GM21528 (cell line): ENCODE data around the gene WSCD2.

ENCODE experiments used
- ATAC-seq: cut with Tn5 transposase; IDR thresholded peaks from one replicate; pipeline ENCODE4 v1.9.1; 2021; ENCODE audit warnings: mild to moderate bottlenecking, moderate library complexity; ENCODE audit not compliant: unreplicated experiment, low FRiP score

WSCD2 gene

DNA sequence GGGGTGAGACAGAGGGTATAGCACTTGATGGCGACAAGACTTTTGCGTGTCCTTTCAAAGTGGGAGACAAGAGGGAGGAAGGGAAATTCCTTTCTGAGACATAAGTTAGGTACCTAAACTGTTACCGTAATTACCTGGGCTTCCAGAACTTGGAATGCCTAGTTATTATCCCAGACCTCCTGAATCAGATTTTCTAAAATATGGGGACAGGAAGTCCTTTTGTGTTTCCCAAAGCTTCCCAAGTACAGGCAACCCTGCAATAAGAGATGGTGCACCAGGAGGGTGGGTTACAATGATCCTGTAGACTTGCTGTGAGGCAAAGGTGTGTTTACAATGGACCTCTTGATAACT, 126.1 kb downstream of the WSCD2 start:
- no peak for ATAC-seq

DNA sequence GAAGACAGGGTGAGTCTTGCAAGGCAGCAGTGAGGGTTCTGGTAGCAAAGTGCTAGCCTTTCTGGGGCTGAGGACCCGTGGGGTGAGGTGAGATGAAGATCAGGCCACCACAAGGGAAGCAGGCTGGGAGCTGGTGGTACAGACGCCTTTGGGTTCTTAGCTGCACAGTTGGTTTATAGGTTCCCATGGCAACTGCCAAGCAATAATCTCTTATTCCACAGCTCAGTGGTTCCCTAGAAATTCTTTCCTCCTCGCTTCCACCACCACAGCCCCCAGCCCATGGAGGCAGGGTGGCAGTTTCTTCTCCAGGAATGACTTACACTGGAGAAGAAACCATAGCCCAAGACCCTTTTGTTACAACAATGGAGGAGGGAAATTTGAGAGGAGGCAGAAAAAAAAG, 127.9 kb downstream of the WSCD2 start:
- no peak for ATAC-seq

DNA sequence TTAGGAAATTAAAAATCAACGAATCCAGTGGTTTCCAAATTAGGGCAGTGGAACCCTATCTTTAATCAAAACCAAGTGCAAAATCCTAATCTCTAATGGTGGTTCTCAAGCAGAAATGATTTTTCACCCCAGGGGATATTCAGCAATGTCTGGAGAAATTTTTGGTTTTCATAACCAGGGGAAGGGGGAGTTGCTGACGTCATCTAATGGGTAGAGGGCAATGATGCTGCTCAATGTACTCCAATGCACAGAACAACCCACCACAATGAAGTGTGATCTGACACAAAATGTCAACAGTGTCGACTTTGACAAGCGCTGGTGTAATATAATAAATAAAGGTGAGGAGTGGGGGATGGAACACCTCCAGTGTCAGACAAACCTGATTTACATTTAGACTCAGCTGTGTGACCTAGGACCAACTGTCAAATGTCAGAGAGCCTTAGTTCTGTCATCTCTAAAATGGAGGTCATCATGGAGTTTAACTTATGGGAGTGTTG, 128.6 kb downstream of the WSCD2 start:
- ATAC-seq, result no peak

DNA sequence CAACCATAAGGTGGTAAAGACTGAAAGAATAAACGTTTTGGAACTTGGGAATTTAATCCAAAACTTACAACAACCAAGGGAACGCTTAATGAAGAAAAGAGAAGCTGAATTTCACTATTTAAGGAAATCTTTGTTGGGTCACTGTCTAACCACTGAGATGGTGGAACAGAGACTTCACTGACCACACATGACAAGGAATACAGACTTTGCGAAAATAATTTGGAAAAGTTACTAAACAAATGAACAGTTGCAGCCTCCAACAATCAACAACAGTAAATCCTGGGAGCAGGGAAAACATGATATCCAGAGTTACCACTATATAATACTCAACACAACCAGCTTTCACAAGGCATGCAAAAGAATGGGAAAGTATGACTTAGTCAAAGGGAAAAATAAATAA, 131.0 kb downstream of the WSCD2 start:
- ATAC-seq, result no peak

DNA sequence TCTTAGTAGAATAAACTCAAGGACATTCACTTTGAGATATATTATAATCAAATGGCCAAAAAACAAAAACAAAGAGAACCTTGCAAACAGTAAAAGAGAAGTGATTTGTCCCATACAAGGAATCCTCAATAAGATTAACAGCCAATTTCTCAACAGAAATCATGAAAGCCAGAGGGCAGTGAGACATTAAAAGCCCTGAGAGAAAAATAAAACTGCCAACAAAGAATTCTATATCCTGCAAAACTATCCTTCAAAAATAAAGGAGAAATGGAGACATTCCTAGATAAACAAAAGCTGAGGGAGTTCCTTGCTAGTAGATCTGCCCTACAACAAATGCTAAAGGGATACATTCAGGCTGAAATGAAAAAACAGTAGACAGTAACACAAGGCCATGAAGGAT, 131.9 kb downstream of the WSCD2 start:
- no peak for ATAC-seq

DNA sequence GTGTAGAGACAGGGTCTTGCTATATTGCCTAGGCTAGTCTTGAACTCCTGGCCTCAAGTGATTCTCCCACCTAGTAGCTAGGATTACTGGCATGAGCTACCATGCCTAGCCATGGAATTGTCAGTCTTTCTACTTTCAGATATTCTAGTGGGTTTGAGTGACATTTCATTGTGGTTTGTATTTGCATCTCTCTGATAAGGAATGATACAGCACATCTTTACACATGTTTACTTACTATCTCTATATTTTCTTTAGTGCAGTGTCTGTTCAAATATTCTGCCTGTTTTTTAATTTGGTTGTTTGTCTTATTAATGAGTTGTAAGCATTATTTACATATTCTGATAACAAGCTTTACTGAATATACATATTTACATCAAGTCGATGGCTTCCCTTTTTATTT, 136.4 kb downstream of the WSCD2 start:
- ATAC-seq, result no peak

DNA sequence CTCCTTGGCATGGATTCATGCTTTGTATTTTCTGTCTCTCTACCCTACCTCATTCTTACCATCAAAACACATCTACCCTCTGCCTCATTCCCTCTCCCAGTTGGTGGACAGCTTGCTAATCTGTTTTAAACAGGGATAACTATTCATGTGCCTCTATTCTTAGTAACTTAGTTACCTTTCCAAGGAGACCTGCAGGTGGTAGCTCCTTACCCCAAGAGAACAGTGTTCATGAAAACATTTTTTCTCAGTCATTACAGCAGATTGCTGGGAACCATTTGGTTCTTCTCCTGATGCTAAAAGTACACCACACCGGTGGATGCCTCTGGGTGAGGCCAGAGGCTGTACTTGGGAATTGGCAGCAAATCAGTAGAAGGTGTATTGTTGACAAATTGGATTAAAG, 137.0 kb downstream of the WSCD2 start:
- ATAC-seq, result no peak

DNA sequence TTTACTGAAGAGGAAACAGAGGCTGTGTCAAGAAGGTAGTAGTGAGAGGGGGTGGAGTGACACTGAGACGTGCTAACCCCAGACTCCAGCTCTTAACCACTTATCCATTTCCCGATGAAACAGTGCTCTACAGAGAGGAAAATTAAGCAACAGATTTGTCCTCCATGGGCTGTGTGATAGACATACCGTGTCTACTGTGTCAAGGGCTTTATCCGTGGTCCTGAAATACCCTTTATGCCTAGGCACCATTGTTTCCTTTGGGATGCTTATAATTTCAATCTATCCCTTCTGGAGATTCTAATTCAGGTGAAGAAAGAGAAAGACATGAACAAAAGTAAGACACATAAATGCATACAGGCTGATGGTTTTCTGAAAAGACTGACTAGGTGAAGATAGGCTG, 138.4 kb downstream of the WSCD2 start:
- no peak for ATAC-seq

DNA sequence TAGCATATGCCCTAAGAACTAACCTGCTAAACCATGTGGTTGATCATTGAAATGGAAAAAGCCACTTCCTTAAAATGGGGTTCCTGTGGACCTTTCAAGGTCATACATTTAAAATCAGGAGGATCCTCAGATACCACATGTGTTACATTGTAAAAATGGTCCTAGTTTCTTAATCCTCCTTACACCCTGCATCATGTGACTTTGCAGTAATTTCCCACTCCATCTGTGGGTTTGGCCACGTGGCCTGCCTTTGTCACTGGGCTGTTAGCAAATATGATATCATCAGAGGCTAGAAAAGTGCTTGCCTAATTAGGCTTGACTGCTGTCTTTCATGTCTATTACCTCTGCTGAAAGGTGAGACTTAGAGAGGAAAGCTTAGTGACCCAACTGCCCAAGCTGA, 139.3 kb downstream of the WSCD2 start:
- ATAC-seq, result no peak

DNA sequence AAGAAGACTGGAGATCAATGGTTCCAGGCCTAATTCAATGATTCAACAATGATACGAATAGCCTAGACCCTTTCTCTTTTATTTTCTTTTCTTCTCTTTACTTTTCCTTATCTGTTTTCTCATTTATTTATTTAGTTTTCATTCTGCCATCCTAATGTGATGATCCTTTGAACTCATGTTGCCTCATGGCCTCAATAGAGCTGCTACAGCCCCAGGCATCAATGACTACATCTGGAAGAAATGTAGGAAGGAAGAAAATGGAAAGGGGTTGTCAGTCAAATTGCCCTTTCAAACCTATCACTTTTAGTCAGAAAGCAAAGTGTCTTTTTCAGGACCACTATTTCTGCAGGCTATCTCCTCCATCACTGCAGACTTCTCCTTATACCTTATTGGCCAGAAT, 140.1 kb downstream of the WSCD2 start:
- no peak for ATAC-seq

DNA sequence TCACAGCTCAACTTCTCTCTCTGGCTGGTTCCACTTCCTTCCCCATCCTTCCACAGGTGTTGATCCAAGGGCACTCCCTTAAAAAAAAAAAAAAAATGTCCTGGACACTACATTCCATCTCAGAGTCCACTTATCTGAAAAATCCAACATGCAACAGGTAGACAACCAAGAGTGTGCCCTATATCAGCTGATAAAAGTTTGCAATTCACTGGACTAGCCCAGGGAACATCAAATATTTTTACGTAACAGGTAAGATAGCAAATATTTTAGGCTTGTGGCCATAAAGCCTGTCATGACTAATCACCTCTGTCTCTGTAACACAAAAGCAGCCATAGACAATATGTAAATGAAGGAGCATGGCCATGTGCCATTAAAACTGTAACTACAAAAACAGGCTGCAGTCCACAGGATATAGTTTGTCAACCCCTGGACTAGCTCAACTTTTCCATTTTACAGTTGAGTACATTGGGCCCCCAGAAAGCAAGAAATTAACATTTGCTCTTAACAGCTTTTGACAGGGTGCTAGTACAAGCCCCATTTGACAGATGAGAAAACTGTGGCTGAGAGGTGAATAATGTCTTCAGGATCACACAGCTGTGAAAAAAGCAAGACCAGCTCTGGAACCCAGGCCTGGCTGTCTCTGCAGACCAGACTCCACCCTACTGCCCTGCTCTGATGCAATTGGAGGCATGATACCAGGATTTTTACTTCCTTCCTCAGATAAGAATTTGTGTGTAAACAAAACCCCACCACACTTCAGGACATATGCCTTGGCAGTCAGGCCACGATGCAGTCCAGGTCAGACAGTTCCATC, 141.2 kb downstream of the WSCD2 start:
- ATAC-seq, result no peak

DNA sequence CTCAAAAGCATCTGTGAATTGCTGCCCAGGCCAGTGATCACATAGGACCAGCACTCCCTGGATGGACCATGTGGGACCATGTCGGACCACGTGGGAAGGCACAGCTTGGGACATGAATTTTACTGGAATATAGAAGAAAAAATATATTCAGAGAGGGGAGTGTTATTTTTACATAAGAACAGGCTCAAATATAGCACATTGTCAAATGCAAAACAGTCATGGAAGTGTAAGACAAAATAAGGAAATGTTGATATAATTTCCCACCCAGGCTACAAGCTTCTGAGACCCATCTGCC, 141.7 kb downstream of the WSCD2 start:
- no peak for ATAC-seq

DNA sequence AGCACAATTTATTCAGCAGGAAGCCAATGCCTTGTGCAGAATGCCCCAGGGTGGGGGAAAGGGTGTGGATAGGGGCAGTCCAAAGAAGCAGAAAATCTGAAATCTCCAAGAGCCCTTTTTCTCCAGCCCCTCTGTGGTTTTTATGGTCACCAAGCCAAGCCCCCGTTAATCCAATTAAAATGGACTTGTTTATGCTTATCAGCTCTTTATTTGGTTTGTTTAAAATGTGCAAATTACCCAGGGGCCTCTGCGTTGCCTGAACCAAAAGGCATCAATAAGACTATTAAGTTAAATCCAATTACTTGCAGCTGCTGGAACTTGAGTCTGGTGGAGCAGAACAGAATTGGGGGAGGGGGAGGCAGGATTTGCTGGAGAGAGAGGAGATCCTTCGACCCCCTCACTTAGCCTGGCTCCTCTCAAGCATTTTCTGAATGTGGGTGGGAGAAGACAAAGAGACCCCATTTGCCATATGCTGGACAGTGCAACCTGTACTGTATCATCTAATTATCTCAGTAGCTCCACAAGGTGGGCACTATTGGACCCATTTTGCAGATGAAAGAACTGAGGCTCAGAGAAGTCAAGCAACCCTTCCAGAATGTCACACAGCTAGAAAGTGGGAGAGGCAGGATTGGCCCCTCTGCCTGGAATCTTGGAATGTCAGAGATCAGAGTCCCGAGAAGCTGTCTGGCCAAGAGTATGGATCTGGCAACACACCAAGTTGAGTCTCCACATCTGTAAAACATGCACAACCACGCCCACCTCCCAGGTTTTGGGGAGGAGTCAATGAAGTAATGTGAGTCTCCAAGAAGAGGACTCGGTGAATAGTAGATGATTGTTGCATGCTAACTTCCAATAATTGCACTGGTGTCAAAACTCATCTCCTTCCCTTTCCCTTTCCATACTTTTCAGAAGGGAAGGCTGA, 143.1 kb downstream of the WSCD2 start:
- ATAC-seq, result no peak

DNA sequence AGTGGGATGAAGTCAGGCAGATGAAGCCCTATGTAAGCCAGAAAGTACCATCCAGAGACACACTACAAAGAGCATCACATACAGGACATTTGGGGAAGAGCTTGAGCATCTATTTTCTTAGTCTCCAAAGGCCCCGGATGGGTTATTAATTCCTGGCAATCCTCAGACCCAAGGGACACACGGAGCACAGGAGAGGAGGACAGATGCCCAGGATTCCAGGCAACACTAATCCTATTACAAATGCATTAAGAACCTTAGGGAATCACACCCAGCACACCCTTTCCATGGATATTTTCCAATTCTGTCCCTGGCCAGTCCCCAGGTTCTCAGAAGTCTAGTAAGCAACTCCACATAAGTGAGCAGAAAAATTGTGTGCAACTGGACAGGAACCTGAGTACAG, 144.1 kb downstream of the WSCD2 start:
- no peak for ATAC-seq

DNA sequence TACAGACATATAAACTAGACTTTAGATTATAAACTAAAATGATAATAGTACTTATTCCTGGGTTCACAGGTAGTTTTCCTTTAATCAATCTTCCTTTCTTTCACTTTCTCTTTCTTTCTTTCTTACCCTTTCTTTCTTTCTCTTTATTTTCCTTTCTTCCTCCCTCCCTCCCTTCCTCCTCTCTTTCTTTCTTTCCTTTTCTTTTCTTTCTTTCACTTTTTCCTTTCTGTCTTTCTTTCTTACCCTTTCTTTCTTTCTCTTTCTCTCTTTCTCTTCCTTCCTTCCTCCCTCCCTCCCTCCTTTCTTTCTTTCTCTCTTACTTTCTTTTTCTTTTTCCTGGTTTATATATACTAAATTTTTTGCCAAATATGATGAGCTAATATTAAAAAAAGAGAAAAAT, 148.5 kb downstream of the WSCD2 start:
- ATAC-seq, result no peak

DNA sequence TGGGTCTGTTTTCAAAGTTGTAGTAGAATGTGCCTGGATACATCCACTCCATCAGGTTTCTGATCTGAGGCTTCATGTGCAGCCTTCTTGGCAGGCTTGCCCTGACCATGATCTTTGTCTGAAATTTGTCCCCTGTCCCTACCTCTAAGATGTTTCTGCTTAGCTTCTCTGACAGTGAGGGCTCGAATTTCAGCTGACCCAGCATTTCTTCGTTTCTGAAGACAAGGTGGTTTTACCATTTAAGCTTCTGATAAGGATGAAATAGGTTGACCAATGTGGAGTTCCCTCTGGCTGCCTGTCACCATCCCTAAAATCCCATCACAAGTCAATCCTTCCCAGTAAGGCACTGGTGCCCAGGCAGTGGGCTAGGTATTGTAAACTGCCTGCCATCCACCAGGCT, 153.1 kb downstream of the WSCD2 start:
- no peak for ATAC-seq

DNA sequence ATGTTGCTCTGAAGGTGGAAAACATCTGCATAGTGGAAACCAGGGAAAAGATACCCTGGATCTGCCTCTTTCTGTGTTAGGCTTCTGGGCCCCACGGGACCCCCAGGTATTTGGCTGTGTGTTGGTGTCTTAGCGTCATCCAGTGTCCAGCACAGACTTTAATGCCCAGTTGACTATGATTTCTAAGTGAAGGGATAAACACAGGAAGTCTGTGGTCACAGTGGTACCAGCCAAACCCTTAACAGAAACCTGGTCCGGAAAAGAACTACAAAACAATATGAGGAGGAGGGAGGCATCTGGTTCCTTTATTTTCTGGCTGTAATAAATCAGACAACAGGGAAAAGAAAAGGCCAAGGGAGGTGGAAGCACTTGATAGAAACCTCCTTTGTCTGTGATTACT, 153.6 kb downstream of the WSCD2 start:
- ATAC-seq, result no peak

DNA sequence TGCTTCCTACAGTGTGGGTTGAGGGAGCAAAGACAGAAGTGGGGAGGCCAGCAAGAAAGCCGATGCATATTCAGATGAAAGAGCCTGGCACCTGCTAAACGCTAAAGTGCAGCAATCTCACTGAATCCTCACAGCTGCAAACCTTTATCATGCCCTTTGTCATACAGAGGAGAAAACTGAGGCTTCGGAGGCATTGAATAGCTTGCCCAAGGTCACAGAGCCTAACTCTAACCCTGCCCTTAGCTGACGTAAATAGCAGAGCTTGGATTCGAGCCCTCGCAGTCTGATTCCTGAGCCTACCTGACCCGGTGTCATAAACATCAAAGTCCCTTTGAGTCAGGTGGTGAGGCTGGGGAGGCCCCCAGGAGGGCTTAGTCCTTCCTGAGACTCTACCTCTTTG, 155.1 kb downstream of the WSCD2 start:
- no peak for ATAC-seq

DNA sequence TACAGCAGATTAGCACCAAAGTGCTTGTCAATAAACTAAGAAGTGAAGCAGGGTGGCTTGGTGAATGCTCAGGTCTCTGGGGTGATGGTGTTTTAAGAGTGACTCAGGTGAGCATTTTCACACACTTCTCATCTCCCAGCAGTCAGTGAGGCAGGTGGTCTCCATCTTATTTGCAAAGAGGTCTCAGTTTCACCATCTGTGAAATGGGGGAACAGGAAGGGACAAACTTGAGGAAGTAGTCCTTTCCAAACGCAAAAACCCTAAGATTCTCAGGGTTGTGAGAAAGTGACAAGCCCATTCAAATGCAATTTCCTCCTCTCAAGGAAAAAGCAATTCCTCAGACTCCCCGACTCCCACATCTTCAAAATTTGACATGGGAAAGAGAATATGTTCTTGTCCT, 155.9 kb downstream of the WSCD2 start:
- no peak for ATAC-seq

DNA sequence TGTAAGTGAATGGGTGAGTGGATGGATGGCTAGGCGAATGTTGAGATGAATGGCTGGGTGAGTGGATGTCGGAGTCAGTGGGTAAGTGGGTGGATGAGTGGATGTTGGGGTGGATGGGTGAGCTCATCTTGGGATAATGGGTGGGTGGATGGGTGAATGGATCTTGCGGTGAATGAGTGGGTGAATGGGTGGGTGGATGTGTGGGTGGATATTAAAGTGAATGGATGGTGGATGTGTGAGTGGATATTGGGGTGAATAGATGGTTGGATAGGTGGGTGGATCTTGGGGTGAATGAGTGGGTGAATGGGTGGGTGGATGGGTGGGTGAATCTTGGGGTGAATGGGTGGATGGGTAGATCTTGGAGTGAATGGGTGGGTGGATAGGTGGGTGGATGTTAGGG, 158.1 kb downstream of the WSCD2 start:
- no peak for ATAC-seq

DNA sequence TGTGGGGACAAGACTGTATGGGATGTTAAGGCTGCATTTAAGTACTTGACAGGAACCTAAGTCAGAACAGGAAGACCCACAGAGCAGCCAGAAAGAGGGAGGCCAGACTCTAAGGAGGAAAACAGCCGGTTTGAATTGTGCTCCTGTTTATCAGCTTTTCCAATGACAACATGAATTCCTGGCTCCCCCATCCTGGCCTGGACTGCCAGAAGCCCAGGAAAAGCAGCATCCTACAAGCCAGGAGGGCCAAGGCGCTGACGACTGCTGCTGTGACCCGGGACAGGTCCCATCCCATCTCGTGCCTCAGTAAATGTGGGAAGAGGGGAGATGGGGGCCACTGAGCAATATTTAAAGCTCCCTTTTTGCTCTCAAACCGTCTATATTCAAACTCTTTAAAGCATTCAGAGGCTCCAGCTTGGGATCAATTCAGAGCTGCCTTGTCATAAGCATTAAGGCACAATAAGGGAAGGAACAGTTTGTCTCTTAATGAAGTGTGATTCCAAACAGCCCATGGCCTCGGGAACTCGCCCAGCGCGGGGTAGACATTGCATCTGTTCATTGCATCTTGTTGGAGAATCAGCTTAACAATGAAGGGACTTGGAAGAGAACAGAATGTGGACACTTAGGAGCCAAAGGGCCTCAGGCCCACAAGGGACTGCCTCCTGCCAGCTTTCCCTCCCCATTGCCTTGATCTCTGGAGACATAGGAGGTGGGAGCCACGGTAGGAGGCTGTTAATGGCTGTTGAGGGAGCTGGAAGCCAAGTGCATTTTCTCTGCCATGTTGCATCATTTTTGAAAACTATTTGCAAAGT, 160.5 kb downstream of the WSCD2 start:
- no peak for ATAC-seq
